Stimulated activated CD8-positive, alpha-beta memory T cell treated with anti-CD3 and anti-CD28 coated beads, Interleukin-2, amount 100 ng/mL, for 1 hour (primary cell): ENCODE measurements around the gene NPPC.
A peak's percentile ranks its signal among the peaks of the same experiment; 100 is the strongest.
"Not testable (repeated sequence)": the region's sequence is repeated elsewhere in the genome, so short reads cannot be mapped to it uniquely, and the experiment has no call there.

ENCODE experiments used
- DNase-seq, 2 donors: peaks; one replicate each; pipeline ENCODE4 v3.0.0-alpha.2; 2020; ENCODE audit warnings: low read depth in 2 of 2

The NPPC gene, protein sequence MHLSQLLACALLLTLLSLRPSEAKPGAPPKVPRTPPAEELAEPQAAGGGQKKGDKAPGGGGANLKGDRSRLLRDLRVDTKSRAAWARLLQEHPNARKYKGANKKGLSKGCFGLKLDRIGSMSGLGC

DNA sequence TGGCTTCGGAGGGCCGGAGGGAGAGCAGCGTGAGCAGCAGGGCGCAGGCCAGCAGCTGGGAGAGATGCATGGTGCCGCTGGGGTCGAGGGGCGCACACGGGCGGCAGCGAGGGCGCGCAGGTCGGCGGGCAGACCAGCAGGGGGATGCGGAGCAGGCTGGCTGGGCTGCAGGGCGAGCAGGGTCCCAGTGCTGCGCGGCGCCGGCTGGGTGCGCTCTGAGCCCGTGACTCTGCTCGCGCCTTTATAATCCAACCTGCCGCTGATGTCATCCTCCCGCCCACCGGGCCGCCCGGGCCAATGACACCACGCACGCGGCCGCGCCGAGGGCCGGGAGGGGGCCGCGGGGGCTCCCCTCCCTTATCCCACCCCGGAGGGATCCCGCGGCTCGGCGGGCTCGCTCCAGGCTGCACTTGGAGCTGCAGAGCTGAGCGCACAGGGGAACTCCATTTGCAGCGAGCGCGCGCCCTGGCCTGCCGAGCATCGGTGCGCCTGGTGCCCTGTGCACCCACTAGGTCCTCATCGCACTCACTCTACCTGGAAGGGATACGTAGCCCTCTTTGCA lies at the start of gene NPPC:
TSS of gene NPPC (minus strand) at position 217 of the 562 bp plus-strand sequence. CDS start at position 70, 147 bp downstream.
- DNase-seq: peak; percentile 8 to 17

- no peak for DNase-seq
These were observed 48.8 kb upstream of the NPPC start for GRCh38 chr2:231975001-231975400.

DNA sequence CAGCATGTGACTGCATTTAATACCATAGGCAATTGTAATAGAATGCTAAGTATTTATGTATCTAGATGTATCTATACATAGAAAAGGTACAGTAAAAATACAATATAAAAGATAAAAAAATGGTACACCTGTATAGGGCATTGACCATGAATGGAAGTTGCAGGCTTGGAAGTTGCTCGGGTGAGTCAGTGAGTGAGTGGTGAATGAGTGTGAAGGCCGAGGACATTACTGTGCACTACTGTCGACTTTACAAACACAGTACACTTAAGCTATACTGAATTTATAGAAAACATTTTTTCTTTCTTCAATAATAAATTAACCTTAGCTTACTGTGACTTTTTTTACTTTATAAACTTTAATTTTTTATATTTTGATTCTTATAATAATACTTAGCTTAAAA lies 44.3 kb upstream of the NPPC start:
- DNase-seq: no peak

DNA sequence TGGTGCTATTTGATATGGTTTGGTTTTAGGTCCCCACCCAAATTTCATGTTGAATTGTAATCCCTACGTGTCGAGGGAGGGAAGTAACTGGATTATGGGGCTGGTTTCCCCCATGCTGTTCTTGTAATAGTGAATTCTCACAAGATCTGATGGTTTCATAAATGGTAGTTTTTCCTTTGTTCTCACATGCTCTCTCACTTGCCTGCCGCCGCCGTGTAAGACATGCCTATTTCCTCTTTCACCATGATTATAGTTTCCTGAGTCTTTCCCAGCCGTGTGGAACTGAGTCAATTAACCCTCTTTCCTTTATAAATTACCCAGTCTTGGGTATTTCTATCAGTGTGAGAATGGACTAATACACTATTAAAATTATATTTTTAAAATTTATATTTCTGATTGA lies 42.6 kb upstream of the NPPC start:
- DNase-seq: no peak

DNA sequence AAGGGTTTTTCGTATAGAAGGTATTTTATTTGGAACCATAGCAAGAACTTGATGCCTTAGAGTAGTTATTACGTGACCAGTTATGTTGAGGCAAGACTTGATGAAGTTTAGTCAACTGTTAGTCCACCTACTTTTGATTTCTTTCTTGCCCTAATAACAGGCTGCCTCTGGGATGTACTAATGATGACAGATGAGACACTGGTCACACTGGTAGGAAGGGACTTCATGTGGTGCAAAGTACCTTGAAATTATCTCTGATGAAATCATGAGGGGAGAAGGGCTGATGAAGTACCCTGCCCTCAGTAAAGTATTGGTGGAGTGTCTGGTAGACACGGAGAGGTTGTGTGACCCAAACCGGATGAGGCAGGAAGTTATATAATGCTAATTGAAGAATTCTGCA lies 40.7 kb upstream of the NPPC start:
- no peak for DNase-seq

- no peak for DNase-seq
These were observed 38.9 kb upstream of the NPPC start for GRCh38 chr2:231965102-231965501.

DNA sequence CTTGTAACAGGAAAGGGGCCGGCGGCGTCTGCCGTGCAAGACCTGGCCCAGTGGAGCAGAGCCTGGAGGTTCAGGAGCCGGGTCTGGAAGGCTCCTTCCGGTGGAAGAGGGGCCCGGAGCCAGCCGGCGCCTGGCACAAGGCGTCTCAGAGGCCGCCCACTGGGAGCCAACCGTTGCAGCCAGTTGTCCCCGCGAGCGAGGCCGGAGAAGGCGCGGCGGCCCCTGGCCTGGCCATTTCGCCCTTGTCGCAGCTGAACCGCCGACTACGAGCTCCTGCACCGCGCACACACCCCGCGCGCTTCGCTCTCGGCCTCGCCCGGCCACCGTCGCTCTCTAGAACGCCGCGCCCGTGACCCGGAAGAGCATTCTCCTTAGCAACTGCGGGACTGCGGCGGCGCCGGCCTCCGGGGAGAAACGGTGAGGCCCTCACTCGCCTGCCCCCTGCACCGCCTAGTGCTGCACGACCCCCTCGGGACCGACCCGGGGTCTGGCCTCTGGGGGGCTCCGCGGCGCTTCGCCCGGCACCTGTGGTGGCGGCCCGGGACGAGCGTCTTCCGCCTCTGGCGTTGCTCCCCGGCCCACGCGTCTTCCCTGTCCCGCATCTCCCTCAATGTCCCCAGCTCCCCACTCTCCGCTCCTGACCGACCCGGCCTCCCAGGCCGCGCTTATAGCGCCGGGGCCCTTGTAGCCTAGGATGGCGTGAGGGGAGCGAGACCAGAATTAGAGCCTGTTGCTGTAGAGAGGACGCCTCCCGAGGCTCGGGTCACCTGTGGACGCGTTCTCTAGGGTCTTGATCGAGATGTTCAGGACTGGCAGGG lies 35.4 kb upstream of the NPPC start, which contains the start of gene DIS3L2:
TSS of gene DIS3L2 (plus strand) at position 365 of the 818 bp plus-strand sequence. CDS start 53,215 bp downstream, outside the sequence.
- peak; percentile 35 to 56 for DNase-seq

- no peak for DNase-seq
These were observed 34.7 kb upstream of the NPPC start for GRCh38 chr2:231960810-231961348.

- no peak for DNase-seq
These were observed 31.9 kb upstream of the NPPC start for GRCh38 chr2:231957913-231958763.

DNA sequence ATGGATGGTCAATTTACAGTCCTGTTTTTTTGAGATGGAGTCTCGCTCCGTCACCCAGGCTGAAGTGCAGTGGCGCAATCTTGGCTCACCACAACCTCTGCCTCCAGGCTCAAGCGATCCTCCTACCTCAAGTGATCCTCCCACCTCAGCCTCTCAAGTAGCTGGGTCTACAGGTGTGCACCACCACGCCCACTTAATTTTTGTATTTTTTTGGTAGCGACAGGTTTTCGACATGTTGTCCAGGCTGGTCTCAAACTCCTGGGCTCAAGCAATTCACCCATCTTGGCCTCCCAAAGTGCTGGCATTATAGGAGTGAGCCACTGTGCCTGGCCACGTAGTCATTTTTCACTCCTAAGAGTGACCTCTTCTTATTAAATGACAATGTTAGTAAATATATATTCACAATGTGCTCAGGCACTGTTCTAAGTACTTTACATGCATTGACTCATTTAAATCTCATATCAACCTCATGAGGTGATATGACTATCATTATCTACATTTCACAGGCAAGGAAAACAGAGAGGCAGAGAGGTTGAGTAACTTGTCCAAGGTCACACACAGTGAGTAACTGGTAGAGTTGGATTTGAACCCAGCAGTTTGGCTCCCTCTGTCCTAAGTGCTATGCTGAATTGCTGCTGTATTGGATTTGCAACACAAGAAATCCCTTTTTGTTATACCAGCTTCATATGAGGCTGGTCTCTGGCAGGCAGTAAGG lies 29.7 kb upstream of the NPPC start:
- DNase-seq: no peak

DNA sequence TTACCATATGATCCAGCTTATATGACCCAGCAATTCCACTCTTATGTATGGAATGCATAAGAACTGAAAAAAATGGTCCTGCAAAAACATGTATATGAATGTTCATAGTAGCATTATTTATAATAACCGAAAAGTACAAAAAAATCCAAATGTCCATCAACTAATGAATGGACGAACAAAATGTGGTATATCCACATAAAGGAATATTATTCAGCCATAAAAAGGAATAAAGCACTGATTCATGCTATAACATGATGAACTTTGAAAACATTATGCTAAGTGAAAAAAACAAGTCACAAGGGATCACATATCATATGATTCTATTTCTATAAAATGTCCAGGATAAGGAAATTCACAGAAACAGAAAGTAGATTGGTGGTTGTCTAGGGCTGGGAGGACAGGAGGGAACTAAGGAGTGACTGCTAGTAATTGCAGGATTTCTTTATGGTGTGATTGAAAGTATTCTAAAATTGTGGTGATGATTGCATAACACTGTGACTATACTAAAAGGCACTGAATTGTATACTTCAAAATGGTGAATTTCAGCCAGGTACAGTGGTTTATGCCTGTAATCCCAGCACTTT lies 25.3 kb upstream of the NPPC start:
- DNase-seq: no peak

DNA sequence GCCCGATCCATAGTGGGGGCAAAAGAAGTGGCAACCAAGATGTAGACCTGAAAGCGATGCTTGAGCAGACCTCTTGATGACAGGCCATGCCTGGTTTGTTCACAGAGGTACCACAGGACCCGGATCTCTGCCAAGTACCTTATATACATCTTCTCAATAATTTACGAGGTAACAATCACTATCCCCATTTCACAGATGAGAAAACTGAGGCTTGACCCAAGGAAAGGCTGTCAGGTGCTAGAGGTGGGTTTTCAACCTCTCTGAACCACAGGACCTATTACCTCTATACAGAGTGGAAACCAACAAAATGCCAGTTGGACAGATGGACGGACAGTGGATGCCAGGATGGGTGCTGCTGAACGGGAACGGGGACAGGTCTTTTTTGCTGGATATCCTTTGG lies 21.5 kb upstream of the NPPC start:
- no peak for DNase-seq

DNA sequence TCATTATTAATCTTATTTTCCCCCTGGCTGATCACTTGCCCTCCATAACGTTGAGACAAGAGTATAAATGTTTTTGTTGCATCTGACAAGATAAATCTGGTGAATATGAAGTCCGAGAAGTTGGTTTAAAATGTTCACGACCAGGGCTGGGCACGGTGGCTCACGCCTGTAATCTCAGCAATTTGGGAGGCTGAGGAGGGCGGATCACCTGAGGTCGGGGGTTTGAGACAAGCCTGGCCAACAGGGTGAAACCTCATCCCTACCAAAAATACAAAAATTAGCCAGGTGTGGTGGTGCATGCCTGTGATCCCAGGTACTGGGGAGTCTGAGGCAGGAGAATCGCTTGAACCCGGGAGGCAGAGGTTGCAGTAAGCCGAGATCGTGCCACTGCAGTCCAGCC lies 20.9 kb upstream of the NPPC start:
- not testable (repeated sequence) for DNase-seq

- no peak for DNase-seq
These were observed 20.1 kb upstream of the NPPC start for GRCh38 chr2:231946241-231946814.

DNA sequence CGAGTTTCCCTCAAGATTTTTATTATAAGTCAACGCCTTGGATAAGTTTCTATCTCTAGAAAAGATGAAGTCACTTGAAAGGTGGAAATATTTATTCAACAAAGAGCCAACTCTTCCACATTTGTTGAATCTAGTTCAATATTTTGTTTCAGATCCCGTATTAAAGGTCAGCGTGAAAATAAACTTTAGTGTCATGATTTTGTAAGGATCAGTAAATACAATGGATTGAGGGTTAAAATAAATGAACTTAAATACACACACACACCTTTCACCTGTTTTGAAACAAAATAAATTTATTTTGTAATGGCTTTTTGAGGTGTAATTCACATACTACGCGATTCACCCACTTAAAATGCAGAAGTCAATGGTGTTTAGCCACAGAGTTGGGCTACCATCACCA lies 16.0 kb upstream of the NPPC start:
- no peak for DNase-seq

DNA sequence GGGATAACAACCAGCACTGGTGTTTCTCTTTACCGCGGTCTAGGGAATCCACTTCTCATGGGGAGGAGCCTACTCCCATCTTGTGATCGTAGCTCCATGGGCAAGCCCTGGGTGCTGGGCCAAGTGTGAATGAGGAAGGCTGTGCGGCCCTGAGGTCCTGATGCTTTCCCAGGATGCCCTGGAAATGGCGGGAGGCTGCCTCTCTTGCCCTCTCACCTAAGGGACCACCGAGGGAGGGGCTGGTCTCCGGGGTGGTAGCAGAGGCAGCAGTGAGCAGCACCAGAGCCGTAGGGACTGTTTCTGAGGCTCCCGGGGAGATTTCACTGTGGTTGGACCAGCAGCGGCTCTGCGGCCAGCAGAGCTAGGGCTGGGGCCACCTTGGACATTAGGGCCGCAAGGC lies 15.5 kb upstream of the NPPC start:
- DNase-seq: no peak

DNA sequence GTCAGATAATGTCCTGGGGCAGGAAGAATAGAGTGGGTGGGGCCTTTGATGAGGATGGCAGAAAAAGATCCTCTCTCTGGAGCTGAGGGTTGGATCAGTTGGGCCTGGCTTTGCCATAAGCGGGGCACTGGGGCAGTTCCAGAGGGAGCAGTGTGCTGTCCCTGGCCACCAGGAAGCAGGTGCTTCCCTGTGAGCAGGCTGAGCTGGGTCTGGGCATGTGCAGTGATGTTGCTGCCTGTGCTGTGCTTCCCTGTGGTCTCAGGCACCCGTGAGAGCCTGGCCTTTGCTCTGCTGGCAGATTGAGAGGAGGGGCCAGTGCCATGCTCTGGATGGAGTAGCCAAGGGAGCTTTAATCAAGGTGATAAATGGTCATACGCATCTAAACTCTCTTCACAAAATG lies 14.6 kb upstream of the NPPC start:
- DNase-seq: no peak

GRCh38 chr2:231939022-231939421 lies 12.8 kb upstream of the NPPC start:
- DNase-seq: no peak

GRCh38 chr2:231937057-231937456 lies 10.9 kb upstream of the NPPC start:
- no peak for DNase-seq

DNA sequence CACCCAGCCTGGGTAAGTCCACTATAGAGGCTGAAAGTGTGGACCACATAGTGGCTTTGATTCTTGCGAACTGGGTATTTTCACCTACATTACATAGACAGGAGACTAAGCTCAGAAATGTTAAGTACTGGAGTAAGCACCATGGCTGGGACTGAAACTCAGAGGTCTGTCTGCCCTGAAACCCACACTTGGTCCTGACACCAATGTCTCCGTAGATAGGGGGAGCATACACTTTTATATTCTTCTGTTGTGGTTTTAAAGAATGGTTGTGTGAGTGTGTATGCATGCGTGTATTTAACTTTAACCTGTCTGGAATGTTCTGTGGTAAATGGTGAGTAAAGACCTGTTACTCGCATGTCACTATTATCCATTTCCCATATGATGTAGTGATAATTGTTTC lies 10.3 kb upstream of the NPPC start:
- DNase-seq: no peak

GRCh38 chr2:231935815-231936214 lies 9.6 kb upstream of the NPPC start:
- DNase-seq: no peak
